T-helper 1 cell treated with Interleukin-12 subunit alpha and Interleukin-12 subunit beta and Interleukin-4 antibody, amounts not matched to agents 30 ng/mL and 1 ng/mL, for 36 hours (primary cell): ENCODE results near the gene CYP27C1. TPM values are rescaled to one million over a fixed set of nuclear protein-coding genes. Genes with fewer than 3 reads are reported as not detected.
"Not testable (repeated sequence)": the region's sequence is repeated elsewhere in the genome, so short reads cannot be mapped to it uniquely, and the experiment has no call there.

Experiments
- intact Hi-C: fragments of 100-400 bp; cut with micrococcal nuclease; formaldehyde crosslinking; loops from one replicate; pipeline ENCODE4 v1.15.1; 2024
- total RNA-seq: library from RNA; stranded (reverse); gene quantifications from 2 replicates; pipeline ENCODE4 v1.2.3, GENCODE V29; 2022

CYP27C1 gene, protein sequence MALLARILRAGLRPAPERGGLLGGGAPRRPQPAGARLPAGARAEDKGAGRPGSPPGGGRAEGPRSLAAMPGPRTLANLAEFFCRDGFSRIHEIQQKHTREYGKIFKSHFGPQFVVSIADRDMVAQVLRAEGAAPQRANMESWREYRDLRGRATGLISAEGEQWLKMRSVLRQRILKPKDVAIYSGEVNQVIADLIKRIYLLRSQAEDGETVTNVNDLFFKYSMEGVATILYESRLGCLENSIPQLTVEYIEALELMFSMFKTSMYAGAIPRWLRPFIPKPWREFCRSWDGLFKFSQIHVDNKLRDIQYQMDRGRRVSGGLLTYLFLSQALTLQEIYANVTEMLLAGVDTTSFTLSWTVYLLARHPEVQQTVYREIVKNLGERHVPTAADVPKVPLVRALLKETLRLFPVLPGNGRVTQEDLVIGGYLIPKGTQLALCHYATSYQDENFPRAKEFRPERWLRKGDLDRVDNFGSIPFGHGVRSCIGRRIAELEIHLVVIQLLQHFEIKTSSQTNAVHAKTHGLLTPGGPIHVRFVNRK
- total RNA-seq, result not detected in 2 replicates

DNA sequence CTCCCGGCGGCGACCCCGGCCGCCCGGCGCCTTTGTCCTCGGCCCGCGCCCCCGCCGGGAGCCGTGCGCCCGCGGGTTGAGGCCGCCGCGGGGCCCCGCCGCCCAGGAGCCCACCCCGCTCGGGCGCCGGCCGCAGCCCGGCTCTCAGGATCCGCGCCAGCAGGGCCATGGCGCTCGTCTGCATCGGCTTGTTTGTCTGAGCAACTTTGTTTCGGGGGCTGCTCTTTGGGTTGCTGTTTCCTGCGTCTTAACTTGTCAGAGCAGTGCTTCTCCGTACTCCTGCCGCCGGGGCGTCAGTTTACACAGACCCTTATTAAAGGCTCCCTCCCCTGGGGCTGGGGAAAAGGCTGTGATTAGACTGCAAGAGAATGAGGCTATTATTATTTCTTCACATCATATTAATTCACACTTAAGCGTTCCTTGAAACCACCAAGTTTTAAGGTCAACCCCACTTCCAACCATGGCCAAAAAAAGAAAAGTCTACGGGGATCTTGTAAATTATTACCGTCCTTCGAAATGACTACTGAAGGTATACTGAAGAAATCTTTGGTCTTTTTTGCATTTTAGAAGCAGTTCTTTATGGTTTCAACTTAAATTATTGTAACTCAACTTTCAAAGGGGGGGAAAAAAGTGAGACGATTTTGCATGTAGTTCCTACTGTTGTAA lies at the start of gene CYP27C1:
TSS of gene CYP27C1 (minus strand) at position 198 of the 666 bp plus-strand sequence. CDS start at position 169, 29 bp downstream.
- intact Hi-C loops, result no loop called here

GRCh38 chr2:127261804-127262406 lies 41.8 kb upstream of the CYP27C1 start:
- intact Hi-C loops, result no loop called here

GRCh38 chr2:127259355-127259754 lies 39.3 kb upstream of the CYP27C1 start:
- intact Hi-C loops, result no loop called here

- intact Hi-C loops, result no loop called here
These were observed 36.8 kb upstream of the CYP27C1 start for GRCh38 chr2:127256866-127257265.

- intact Hi-C loops, result no loop called here
These were observed 36.3 kb upstream of the CYP27C1 start for GRCh38 chr2:127256381-127256780.

GRCh38 chr2:127255721-127256120 lies 35.6 kb upstream of the CYP27C1 start:
- intact Hi-C loops, result no loop called here

GRCh38 chr2:127255146-127255545 lies 35.0 kb upstream of the CYP27C1 start:
- intact Hi-C loops, result no loop called here

- intact Hi-C loops, result no loop called here
These were observed 34.4 kb upstream of the CYP27C1 start for GRCh38 chr2:127254386-127254981.

GRCh38 chr2:127241184-127241583 lies 21.1 kb upstream of the CYP27C1 start:
- intact Hi-C loops, result not testable (repeated sequence)

DNA sequence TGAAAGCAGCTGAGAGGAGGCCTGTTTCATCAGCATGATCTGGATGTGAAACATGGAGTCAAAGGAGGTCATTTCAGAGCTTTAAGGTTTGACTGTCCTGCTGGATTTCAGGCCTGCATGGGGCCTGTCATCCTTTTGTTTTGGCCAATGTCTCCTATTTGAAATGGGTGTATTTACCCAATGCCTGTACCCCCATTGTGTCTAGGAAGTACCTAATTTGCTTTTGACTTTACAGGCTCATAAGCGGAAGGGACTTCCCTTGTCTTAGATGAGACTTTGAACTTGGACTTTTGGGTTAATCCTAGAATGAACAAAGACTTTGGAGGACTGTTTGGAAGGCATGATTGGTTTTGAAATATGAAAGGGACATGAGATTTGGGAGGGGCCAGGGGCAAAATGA lies 19.3 kb upstream of the CYP27C1 start:
- intact Hi-C loops, result no loop called here

GRCh38 chr2:127237768-127238167 lies 17.7 kb upstream of the CYP27C1 start:
- intact Hi-C loops, result not testable (repeated sequence)

DNA sequence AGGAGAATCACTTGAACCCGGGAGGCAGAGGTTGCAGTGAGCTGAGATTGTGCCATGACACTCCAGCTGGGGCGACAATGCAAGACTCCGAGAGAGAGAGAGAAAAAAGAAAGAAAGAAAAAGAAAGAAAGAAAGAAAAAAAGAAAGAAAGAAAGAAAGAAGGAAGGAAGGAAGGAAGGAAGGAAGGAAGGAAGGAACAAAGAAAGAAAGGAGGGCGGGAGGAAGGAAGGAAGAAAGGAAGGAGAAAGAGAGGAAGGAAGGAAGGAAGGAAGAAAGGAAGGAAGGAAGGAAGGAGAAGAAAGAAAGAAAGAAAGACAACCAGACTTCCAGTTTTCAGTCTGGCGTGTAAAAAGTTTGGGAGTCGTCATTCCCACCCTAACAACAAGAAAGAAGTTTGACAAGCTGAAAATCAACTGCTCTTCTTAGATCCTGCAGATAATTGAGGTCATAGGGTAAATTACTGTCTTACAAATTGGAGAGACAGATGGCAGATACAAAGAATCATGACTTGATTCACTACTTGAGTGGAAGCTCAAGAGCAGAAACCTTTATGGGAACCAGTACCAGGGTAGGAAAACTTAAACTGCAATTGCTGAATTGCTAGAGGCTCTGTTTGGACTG lies 15.1 kb upstream of the CYP27C1 start:
- intact Hi-C loops, result no loop called here

GRCh38 chr2:127233710-127234109 lies 13.6 kb upstream of the CYP27C1 start:
- intact Hi-C loops, result no loop called here

DNA sequence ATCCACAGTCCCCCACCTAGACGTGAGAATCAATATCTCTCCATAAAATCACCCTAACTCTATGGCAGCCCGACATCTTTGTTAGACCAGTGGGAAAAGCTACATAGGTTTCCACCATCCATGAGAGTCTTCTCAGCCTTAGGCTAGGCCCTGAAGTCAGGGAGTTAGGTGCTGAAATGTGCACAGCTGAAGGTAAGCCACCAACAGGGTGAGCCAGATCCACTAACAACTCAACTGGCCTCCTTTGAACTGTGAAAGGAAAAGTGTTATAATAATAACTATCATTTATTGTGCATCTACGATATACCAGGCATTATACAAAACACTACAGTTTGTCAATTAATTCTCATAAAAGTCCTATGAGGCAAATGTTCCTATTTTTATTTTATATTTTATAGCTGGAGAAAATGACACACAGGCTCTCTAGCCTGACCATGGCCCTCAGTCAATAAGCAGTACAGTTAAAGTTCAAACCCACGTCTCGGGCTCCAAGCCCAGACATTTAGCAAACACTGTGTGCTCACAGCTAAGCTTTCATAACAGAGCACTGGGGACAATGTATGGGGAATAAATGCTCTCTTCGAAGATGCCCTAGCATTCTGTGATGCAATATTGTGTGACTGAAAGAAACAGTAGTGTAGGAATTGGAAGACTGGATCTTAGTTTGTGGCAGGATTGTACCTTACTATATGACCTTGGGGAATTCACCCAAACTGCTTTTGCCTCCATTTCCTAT lies 11.2 kb upstream of the CYP27C1 start:
- intact Hi-C loops, result no loop called here

DNA sequence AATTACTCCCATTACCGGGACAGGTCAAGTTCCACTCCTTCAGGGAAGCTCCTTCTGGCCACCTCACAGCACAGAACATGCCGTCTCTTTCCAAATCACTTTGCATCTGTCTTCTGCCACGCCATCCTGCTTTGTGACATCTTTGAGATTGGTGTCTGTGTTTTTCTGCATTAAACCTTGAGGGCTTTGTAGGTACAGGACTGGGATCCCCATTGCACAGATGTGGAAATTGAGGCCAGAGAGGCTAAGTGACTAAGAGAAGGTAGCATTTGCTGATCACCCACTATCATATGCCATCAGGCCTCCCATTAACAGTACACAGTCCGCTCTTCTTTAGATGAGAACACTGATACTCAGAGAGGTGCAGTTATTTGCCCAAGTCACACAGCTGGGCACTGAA lies 9.5 kb upstream of the CYP27C1 start:
- intact Hi-C loops, result no loop called here

- intact Hi-C loops, result no loop called here
These were observed 8.0 kb upstream of the CYP27C1 start for GRCh38 chr2:127228102-127228501.

DNA sequence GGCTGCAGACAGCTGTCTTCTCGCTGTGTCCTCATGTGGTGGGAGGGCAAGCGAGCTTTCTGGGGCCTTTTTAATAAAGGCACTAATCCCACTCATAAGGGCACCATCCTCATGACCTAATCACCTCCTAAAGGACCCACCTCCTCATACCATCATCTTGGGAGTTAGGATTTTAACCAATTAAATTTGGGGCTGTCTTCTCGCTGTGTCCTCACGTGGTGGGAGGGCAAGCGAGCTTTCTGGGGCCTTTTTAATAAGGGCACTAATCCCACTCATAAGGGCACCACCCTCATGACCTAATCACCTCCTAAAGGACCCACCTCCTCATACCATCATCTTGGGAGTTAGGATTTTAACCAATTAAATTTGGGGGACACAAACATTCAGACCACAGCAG lies 7.2 kb upstream of the CYP27C1 start:
- intact Hi-C loops, result not testable (repeated sequence)

DNA sequence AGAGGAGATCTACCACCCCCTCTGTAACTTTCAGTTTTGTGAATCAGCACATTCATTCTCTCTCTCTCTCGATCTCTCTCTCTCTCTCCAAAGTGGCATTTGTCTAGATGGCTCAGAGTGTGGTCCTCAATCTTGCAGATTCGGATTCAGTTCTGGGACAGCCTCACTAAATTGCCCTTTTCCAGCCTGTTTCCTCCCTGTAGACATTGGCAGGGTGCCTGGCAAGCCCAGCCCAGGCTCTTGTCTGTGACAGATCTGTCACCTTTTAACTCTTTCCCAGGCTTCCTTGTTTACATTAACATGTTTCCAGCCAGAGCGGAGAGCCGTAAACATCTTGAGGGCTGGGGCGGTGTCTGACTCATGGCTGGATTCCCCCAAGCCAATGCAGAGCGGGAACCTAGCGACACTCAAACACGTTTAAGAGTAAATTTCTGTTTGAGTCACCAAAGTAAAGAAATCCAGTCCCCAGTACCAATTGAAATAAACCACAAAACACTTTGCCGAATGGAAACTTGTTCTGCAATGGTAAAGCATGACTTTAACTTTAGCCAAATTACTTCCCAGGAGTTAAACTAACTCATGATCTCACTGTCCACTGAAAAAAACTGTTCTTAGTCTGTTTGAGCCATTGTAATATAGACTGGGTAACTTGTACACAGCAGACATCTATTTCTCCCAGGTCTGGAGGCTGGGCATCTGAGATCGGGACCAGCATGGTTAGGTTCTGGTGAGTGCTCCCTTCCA lies 6.6 kb upstream of the CYP27C1 start:
- intact Hi-C loops, result no loop called here

- intact Hi-C loops, result no loop called here
These were observed 6.0 kb upstream of the CYP27C1 start for GRCh38 chr2:127226132-127226519.
